NB4 (cell line): Measurements from ENCODE around the gene ONECUT3.
"Not testable (repeated sequence)": the region's sequence is repeated elsewhere in the genome, so short reads cannot be mapped to it uniquely, and the experiment has no call there.

Experiments
- DNase-seq: peaks from one replicate; pipeline ENCODE4 v3.0.0; 2010; ENCODE audit warnings: low read depth
- H3K4me3 ChIP-seq: one replicate; pipeline ENCODE4 v1.5.1; 2011; ENCODE audit warnings: mild to moderate bottlenecking, low read depth, low read length, moderate library complexity
- CTCF ChIP-seq: IDR thresholded peaks from one replicate; pipeline ENCODE4 v1.5.1; 2012; ENCODE audit warnings: low read depth, low read length
- MAX ChIP-seq: IDR thresholded peaks from 2 replicates; pipeline ENCODE4 v1.6.1; 2011; ENCODE audit warnings: low read depth, low read length
- MYC ChIP-seq: IDR thresholded peaks from 2 replicates; pipeline ENCODE4 v1.6.1; 2011; ENCODE audit warnings: low read depth, low read length
- POLR2A ChIP-seq: IDR thresholded peaks from 2 replicates; pipeline ENCODE4 v1.6.1; 2011; ENCODE audit warnings: mild to moderate bottlenecking; ENCODE audit not compliant: insufficient read length; ENCODE audit errors: extremely low read depth

The ONECUT3 gene

GRCh38 chr19:1752757-1753728 lies at the start of gene ONECUT3:
Gene ONECUT3, plus strand, starts transcription at chr19:1753506. Its CDS starts 157 bp downstream, at chr19:1753663.
- DNase-seq: no peak
- TF ChIP-seq CTCF (no peak), MAX (no peak), POLR2A (no peak), MYC (no peak)
- no peak within 1 kb of the TSS for H3K4me3 ChIP-seq

GRCh38 chr19:1704339-1704738 lies 49.0 kb upstream of the ONECUT3 start:
- DNase-seq: no peak
- H3K4me3 ChIP-seq: no peak overlapping the region
- no peak for TF ChIP-seq MYC
- TF ChIP-seq POLR2A: no peak
- TF ChIP-seq MAX: no peak
- TF ChIP-seq CTCF: no peak

DNA sequence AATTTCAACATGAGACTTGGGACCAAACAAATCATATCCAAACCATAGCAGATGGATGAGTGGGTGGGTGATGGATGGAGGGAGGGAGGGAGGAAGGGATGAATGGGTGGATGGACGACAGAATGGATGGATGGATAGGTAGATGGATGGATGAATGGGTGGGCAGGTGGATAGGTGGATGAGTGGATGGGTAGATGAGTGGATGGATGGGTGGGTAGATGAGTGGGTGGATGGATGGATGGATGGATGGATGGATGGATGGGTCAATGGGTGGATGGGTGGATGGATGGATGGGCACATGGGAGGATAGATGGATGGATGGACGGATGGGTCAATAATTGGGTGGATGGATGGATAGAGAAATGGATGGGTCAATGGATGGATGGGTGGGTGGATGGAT lies 47.9 kb upstream of the ONECUT3 start:
- no peak overlapping the region for H3K4me3 ChIP-seq
- TF ChIP-seq MAX: no peak
- no peak for TF ChIP-seq CTCF
- TF ChIP-seq MYC: no peak
- TF ChIP-seq POLR2A: no peak
- no peak for DNase-seq

DNA sequence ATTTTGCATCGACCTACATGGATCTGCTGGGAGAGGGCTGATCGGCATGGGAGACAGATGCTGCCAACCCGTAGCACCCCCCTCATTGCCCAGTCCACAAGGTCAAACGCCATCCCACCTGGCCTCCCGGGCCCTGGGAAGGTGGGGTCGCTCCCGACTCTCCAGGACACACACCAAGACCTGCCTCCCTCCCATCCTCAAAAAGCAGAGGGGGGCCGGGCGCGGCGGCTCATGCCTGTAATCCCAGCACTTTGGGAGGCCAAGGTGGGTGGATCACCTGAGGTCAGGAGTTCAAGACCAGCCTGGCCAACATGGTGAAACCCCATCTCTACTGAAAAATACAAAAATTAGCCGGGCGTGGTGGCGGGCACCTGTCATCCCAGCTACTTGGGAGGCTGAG lies 46.7 kb upstream of the ONECUT3 start:
- H3K4me3 ChIP-seq, DNase-seq: not testable (repeated sequence)

GRCh38 chr19:1707240-1707639 lies 46.1 kb upstream of the ONECUT3 start:
- no peak for TF ChIP-seq CTCF
- no peak for TF ChIP-seq MYC
- TF ChIP-seq MAX: no peak
- no peak for TF ChIP-seq POLR2A
- DNase-seq: no peak
- no peak overlapping the region for H3K4me3 ChIP-seq

DNA sequence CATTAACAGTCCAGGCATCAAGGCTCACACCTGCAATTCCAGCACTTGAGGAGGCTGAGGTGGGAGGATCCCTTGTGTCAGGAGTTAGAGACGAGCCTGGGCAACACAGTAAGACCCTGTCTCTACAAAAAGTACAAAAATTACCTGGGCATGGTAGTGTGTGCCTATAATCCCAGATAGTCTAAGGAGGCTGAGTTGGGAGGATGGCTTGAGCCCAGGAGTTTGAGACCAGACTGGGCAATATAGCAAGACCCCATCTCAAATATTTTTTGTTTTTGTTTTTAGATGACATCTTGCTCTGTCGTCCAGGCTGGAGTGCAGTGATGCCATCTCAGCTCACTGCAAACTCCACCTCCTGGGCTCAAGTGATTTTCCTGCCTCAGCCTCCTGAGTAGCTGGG lies 40.1 kb upstream of the ONECUT3 start:
- DNase-seq: no peak
- no peak overlapping the region for H3K4me3 ChIP-seq
- TF ChIP-seq MYC: no peak
- TF ChIP-seq MAX: no peak
- no peak for TF ChIP-seq CTCF
- TF ChIP-seq POLR2A: no peak
